Cardiac septum (tissue), 1 donor: ENCODE results near the gene HACD2. TPM values are rescaled to one million over a fixed set of nuclear protein-coding genes. Genes with fewer than 3 reads are reported as not detected.

Experiments
- total RNA-seq: library from RNA; stranded (reverse); fragmentation: NEBNext Ultra II Directional; extraction: Animal tissue kit (Norgen Biotek cat#: 25700); gene quantifications from one replicate; pipeline ENCODE4 v1.2.1, GENCODE V29; 2021
- donor health status: DM: no; HTN: no; CAD: no.

HACD2 gene
- total RNA-seq, 1 donor from 2014 or later: 12.3 TPM

Other genes starting within 250 kb of the HACD2 start
- 192 TPM for gene ADCY5, start 136.0 kb downstream of the HACD2 start, total RNA-seq